Immature natural killer cell (primary cell): ENCODE results near the gene GPAT3. TPM values are rescaled to one million over a fixed set of nuclear protein-coding genes. Genes with fewer than 3 reads are reported as not detected.

Experiments
- DNase-seq, 3 donors: peaks; one replicate each; pipeline ENCODE4 v3.0.0; 2022; ENCODE audit warnings: mixed read lengths in 1 of 3
- H3K27ac Mint-ChIP-seq, 6 donors: one replicate each; pipeline ENCODE4 v1.8.0; 2020; ENCODE audit warnings: mixed read lengths in 6 of 6, mild to moderate bottlenecking in 5 of 6, inconsistent platforms in 4 of 6, moderate library complexity in 3 of 6
- H3K27me3 Mint-ChIP-seq, 3 donors: one replicate each; pipeline ENCODE4 v1.8.0; 2020 to 2021; ENCODE audit warnings: low read depth in 3 of 3, mild to moderate bottlenecking in 3 of 3, mixed read lengths in 3 of 3, moderate library complexity in 3 of 3, inconsistent platforms in 1 of 3
- H3K36me3 Mint-ChIP-seq, 3 donors: one replicate each; pipeline ENCODE4 v1.8.0; 2020; ENCODE audit warnings: mixed read lengths in 3 of 3, inconsistent platforms in 2 of 3, mild to moderate bottlenecking in 2 of 3
- H3K4me1 Mint-ChIP-seq, 2 donors: one replicate each; pipeline ENCODE4 v1.8.0; 2020; ENCODE audit warnings: inconsistent platforms in 2 of 2, mild to moderate bottlenecking in 2 of 2, mixed read lengths in 2 of 2, moderate library complexity in 1 of 2
- H3K4me3 Mint-ChIP-seq, 5 donors: one replicate each; pipeline ENCODE4 v1.8.0; 2020; ENCODE audit warnings: mild to moderate bottlenecking in 5 of 5, mixed read lengths in 5 of 5, inconsistent platforms in 3 of 5, moderate library complexity in 3 of 5
- H3K9me3 Mint-ChIP-seq, 6 donors: one replicate each; pipeline ENCODE4 v1.8.0; 2020; ENCODE audit warnings: mild to moderate bottlenecking in 6 of 6, mixed read lengths in 6 of 6, inconsistent platforms in 4 of 6, moderate library complexity in 3 of 6
- polyA plus RNA-seq, 3 donors: library from polyadenylated mRNA; unstranded; fragments of 300-500 nt; fragmentation: Illumina TruSeq; gene quantifications; one replicate each; pipeline ENCODE4 v1.2.3, GENCODE V29; 2021

GPAT3 gene
- polyA plus RNA-seq, 3 donors from 2014 or later: 0.56 to 2.1 TPM; not detected in 1

- Mint-ChIP-seq H3K36me3 (no peaks in the 10 kb centered on the region), H3K4me3 (no peak overlapping the region), H3K27me3 (peaks cover 0 to 2% (median 0%) of the 10 kb centered on the region in 3 donors), H3K27ac (no peak overlapping the region), H3K4me1 (no peaks in the 10 kb centered on the region), H3K9me3 (no peaks in the 10 kb centered on the region)
- no peak for DNase-seq
Observed at GRCh38 chr4:83516042-83516772, 19.7 kb upstream of the GPAT3 start.

DNA sequence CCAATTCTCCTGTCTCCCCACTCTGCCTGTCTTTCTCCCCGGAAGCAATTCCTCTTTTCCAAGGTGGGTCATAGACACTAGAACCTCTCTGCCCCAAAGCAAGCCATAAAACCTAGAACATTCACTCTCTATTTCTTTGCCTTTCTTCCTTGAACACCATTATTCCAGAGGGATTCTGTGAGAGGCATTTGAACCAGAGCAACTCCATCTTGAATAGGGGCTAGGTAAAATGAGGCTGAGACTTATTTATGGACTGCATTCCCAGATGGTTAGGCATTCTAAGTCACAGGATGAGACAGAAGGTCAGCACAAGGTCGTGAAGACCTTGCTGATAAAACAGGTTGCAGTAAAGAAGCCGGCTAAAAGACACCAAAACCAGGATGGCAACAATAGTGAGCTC, 13.7 kb upstream of the GPAT3 start:
- no peaks in the 10 kb centered on the region for H3K4me1 Mint-ChIP-seq
- peaks cover 2 to 18% (median 2%) of the 10 kb centered on the region in 3 donors for H3K27me3 Mint-ChIP-seq
- DNase-seq: no peak

DNA sequence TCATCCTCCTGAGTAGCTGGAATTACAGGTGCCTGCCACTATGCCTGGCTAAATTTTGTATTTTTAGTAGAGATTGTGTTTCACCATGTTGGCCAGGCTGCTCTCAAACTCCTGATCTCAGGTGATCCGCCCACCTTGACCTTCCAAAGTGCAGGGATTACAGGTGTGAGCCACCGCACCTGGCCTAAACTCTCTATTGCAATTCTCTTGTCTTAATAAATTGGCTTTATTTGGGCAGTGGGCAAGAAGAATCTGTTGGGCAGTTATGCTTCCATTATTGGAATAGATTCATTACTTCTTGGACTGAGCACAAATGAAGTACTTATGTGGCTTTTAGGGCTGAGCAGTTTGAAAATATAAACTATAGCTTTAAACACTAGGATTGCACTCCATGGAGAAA, 8.2 kb upstream of the GPAT3 start:
- Mint-ChIP-seq H3K27me3 (peaks cover 2 to 19% (median 11%) of the 10 kb centered on the region in 3 donors), H3K4me3 (no peak overlapping the region), H3K4me1 (no peaks in the 10 kb centered on the region), H3K36me3 (no peaks in the 10 kb centered on the region), H3K9me3 (peaks cover 0 to 1% (median 0%) of the 10 kb centered on the region in 6 donors), H3K27ac (no peak overlapping the region)
- no peak for DNase-seq

More for the DNA sequence above, 13.7 kb upstream of the GPAT3 start:
- Mint-ChIP-seq H3K4me3 (no peak overlapping the region), H3K36me3 (no peaks in the 10 kb centered on the region), H3K9me3 (no peaks in the 10 kb centered on the region), H3K27ac (no peak overlapping the region)

DNA sequence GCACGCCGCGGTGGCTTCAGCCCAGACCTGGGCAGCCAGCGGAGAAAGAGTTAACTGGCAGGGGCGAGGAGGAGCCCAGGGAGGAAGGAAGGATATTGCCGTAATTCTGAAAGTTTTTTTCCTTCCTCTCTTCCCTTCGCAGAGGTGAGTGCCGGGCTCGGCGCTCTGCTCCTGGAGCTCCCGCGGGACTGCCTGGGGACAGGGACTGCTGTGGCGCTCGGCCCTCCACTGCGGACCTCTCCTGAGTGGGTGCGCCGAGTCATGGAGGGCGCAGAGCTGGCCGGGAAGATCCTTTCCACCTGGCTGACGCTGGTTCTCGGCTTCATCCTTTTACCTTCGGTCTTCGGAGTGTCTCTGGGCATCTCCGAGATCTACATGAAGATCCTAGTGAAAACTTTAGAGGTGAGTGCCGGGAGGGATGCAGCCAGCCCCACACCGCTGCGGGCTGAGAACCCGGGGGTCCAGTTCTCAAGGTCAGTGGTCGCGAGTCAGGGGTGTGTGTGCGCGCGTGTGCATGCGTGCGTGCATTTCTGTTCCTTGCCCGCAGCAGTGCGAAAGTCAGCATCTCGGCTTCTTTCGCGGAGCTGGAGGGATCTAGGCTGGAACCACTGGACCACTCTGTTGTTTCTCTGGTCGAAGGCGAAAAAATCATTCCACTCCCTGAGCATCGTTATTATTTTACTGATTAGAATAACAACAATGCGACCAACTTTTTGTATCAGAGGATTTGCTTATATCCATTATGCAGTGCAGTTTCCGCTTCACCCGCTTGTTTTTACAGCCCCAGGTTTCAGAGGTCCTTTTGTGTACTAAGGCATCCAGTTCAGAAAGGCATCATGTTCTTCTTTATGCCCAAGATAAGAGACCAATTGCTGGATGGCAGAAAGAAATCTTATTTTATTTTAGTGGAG, 709 bp downstream of the GPAT3 start:
- no peaks in the 10 kb centered on the region for H3K9me3 Mint-ChIP-seq

GRCh38 chr4:83542225-83542624, 6.3 kb downstream of the GPAT3 start:
- no peak overlapping the region for H3K27ac Mint-ChIP-seq

More for the DNA sequence above, 709 bp downstream of the GPAT3 start:
- Mint-ChIP-seq H3K4me3 (peak overlapping the region; percentile 78 to 87 (median 85)), H3K36me3 (no peaks in the 10 kb centered on the region), H3K27me3 (peaks cover 8 to 27% (median 16%) of the 10 kb centered on the region in 3 donors), H3K27ac (no peak overlapping the region), H3K4me1 (peaks cover 17 to 19% of the 10 kb centered on the region in 2 donors)
- no peak for DNase-seq

DNA sequence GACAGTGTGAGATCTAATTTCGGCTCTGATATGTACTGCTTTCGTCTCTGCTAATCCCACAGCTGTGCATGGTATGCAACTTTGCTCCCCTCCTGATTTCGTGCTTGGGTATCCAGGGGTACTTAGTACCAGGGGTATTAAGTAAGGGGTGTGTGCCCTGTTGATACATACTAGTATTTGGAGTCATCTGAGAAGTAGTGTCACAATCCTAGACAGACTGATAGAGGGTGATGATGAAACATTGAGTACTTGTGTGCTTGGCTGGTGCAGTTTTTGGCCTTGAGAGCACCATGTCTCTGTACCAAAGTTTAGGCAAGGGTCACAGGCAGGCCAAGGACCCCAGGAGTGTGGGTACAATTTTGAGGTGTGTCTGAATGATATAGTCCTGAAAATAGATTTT, 10.9 kb downstream of the GPAT3 start:
- Mint-ChIP-seq H3K9me3 (no peaks in the 10 kb centered on the region), H3K27me3 (peaks cover 0 to 1% (median 0%) of the 10 kb centered on the region in 3 donors), H3K4me3 (no peak overlapping the region), H3K36me3 (no peaks in the 10 kb centered on the region), H3K4me1 (no peaks in the 10 kb centered on the region), H3K27ac (no peak overlapping the region)
- DNase-seq: no peak

More at GRCh38 chr4:83542225-83542624, 6.3 kb downstream of the GPAT3 start:
- Mint-ChIP-seq H3K9me3 (no peaks in the 10 kb centered on the region), H3K4me3 (no peak overlapping the region), H3K4me1 (peaks cover 0 to under 1% of the 10 kb centered on the region in 2 donors), H3K36me3 (no peaks in the 10 kb centered on the region), H3K27me3 (peaks cover 0 to 1% (median 1%) of the 10 kb centered on the region in 3 donors)
- no peak for DNase-seq

GRCh38 chr4:83548151-83548905, 12.4 kb downstream of the GPAT3 start:
- no peak overlapping the region for H3K4me3 Mint-ChIP-seq
- H3K27me3 Mint-ChIP-seq: peaks cover 0 to 1% (median 1%) of the 10 kb centered on the region in 3 donors
- H3K27ac Mint-ChIP-seq: no peak overlapping the region
- DNase-seq: no peak
- no peaks in the 10 kb centered on the region for H3K9me3 Mint-ChIP-seq
- H3K36me3 Mint-ChIP-seq: no peaks in the 10 kb centered on the region
- peaks cover 0 to 8% of the 10 kb centered on the region in 2 donors for H3K4me1 Mint-ChIP-seq

DNA sequence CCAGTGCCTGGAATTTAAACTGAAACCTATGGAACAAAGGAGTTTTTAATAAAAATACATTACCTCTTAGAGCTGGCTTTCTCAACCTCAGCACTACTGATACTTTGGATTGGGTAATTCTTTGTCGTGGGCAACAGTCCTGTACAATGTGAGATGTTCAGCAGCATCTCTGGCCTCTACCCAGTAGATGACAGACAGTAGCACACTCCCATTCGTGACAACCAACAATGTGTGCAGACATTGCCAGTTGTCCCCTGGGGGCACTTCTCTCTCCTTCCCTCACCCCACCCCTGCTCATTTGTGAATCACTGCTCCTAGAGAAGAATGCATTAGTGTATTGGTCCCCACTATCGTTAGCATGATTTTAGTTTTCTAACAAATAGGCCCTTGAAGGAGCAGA, 16.2 kb downstream of the GPAT3 start:
- peaks cover 0 to 1% (median 0%) of the 10 kb centered on the region in 3 donors for H3K27me3 Mint-ChIP-seq
- H3K27ac Mint-ChIP-seq: no peak overlapping the region
- H3K9me3 Mint-ChIP-seq: no peaks in the 10 kb centered on the region
- peaks cover 0 to 8% of the 10 kb centered on the region in 2 donors for H3K4me1 Mint-ChIP-seq
- H3K4me3 Mint-ChIP-seq: no peak overlapping the region
- no peak for DNase-seq
- no peaks in the 10 kb centered on the region for H3K36me3 Mint-ChIP-seq

DNA sequence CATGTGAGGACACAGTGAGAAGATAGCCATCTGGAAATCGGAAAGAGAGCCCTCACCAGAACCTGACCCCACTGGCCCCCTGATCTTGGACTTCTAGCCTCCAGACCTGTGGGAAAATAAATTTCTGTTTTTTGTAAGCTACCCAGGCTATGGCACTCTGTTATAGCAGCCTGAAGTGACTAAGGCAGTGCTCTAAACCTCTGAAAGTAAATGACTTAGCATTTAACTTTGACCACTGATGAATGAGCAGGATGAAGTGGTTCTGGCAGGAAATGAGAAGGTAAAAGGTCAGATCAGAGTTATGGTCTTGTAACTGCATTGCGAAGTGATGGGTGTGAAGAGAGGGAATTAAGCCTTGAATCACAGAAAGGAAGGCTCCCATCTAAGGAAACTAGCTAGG, 17.0 kb downstream of the GPAT3 start:
- H3K36me3 Mint-ChIP-seq: no peaks in the 10 kb centered on the region
- H3K27ac Mint-ChIP-seq: no peak overlapping the region
- H3K4me1 Mint-ChIP-seq: peaks cover 0 to 8% of the 10 kb centered on the region in 2 donors
- DNase-seq: no peak
- no peaks in the 10 kb centered on the region for H3K9me3 Mint-ChIP-seq
- H3K27me3 Mint-ChIP-seq: peaks cover 0 to 1% (median 0%) of the 10 kb centered on the region in 3 donors
- H3K4me3 Mint-ChIP-seq: no peak overlapping the region

DNA sequence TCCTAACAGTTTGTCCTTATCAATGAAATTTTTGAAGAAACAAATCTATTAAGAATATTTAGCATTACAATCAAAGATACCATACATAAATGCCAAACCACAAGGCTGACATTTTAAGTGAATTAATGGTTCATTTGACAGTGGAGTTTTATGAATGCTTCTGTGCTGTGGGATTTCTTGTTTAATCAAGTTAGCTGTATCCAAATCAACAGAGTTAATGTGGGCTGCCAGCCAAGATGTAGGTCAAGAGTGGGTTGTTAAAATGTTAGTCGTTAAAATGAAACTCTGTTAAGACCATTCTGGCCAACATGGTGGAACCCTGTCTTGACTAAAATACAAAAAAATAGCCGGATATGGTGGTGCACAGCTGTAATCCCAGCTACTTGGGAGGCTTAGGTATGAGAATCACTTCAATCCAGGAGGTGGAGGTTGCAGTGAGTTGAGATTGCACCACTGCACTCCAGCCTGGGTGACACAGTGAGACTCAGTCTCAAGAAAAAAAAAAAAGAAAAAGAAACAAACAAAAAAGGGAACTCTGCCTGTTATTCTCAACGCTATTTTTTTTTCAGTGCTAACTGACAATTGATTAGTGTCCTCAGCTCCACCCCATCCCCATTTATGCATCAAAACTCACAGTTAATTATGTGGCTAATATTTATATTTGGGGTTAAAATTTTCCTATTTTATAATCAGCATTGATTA, 20.2 kb downstream of the GPAT3 start:
- H3K4me3 Mint-ChIP-seq: no peak overlapping the region
- H3K27ac Mint-ChIP-seq: no peak overlapping the region

DNA sequence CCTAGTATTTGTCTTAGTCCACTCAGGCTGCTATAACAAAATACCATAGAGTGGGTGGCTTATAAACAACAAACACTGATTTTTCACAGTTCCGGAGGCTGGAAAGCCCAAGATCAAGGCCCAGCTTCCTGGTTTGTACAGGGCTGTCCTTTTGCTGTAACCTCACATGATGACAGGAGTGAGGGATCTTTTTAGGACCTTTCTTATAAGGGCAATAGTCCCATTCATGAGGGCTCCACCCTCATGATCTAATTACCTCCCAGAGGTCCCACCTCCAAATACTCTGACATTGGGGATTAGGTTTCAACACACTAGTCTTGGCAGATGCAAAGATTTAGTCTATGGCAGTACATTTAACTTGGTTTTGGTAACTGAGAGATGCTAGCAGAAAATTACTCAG, 20.9 kb downstream of the GPAT3 start:
- no peak for DNase-seq
- Mint-ChIP-seq H3K27me3 (peaks cover 0 to 6% (median 0%) of the 10 kb centered on the region in 3 donors), H3K27ac (no peak overlapping the region), H3K36me3 (no peaks in the 10 kb centered on the region), H3K4me3 (no peak overlapping the region), H3K9me3 (no peaks in the 10 kb centered on the region), H3K4me1 (peaks cover 0 to 8% of the 10 kb centered on the region in 2 donors)

More for the DNA sequence above, 20.2 kb downstream of the GPAT3 start:
- H3K4me1 Mint-ChIP-seq: peaks cover 0 to 8% of the 10 kb centered on the region in 2 donors
- no peak for DNase-seq
- H3K27me3 Mint-ChIP-seq: peaks cover 0 to 6% (median 0%) of the 10 kb centered on the region in 3 donors
- H3K9me3 Mint-ChIP-seq: no peaks in the 10 kb centered on the region
- H3K36me3 Mint-ChIP-seq: no peaks in the 10 kb centered on the region

- peaks cover 0 to under 1% of the 10 kb centered on the region in 2 donors for H3K4me1 Mint-ChIP-seq
- DNase-seq: no peak
- H3K27me3 Mint-ChIP-seq: peaks cover 0 to 5% (median 0%) of the 10 kb centered on the region in 3 donors
- H3K27ac Mint-ChIP-seq: no peak overlapping the region
- H3K9me3 Mint-ChIP-seq: no peaks in the 10 kb centered on the region
- no peak overlapping the region for H3K4me3 Mint-ChIP-seq
- no peaks in the 10 kb centered on the region for H3K36me3 Mint-ChIP-seq
Observed at GRCh38 chr4:83558059-83558653, 22.2 kb downstream of the GPAT3 start.

DNA sequence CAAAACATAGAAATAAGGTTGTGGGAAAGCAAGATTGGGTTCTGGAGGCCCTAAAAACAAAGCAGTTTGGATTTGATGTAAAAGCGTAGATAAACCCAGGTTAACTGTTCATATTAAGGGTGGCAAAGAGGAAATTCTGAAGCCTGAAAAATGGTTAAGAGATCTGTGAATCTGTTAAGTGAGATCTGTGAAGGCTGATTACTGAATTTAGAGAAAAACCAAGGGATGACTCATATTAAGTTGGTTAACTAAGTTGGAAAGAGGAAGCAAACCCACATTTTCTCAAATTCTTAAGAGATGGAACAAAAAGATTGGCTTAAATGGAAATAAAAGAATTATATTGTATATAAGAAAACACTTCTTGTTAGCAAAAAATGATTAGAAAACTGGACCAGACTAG, 22.8 kb downstream of the GPAT3 start:
- DNase-seq: no peak
- Mint-ChIP-seq H3K9me3 (no peaks in the 10 kb centered on the region), H3K4me3 (no peak overlapping the region), H3K4me1 (no peaks in the 10 kb centered on the region), H3K27ac (no peak overlapping the region), H3K27me3 (peaks cover 0 to 5% (median 0%) of the 10 kb centered on the region in 3 donors), H3K36me3 (no peaks in the 10 kb centered on the region)
